ENCODE data around the gene ETFA. TPM values are rescaled to one million over a fixed set of nuclear protein-coding genes. Genes with fewer than 3 reads are reported as not detected.

ETFA gene
- 176 and 189 TPM in 2 replicates for total RNA-seq (2014; rRNA removed; shearing (Covaris generic))

DNA sequence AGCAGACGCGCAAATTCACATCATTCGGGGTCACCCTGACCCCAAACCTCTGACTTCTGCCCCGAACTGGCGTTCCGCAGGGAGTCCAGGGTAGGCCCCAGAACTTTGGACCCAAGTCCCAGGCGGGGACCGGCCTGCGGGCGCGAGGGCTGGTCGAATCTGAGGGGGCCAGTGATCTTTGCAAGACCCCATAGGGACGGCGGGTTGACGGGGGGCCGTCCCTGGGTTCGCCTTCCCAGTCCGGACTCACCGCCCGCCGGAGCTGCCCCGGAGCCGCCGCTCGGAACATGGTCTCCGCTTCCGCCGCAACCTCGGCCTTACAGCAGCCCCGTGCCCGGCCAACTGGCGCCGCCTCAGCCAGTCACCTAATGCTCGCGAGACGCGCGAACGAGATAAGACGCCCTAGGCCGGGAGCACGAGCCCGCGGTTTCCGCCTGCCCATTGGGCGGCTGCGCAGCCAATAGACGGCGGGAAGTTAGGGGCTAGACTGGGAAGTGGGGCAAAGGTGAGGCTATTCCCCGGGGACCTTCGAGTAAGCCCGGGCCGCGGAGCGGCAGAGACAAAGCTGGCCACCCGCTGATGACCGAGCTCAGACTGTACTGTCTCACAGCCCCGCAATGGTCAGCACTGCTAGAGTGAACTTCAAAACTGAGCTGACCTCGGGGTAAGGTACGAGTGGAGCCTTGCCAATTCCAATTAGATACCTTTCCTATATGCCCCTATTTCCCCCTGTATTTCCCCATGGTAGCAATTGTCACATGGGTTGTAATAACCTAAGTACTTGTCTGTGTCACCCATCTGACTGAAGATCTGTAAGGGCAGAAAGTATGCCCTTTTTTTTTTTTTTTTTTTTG is at the start of gene ETFA:
Gene ETFA, minus strand, starts transcription at position 370 of the 854 bp plus-strand sequence. Its CDS starts 81 bp downstream, at position 289.

GRCh38 chr15:76336254-76337058 is 25.2 kb upstream of the ETFA start, which contains the start of gene ISL2:
TSS of gene ISL2 (plus strand) at chr15:76336773. CDS start at chr15:76336884, 111 bp downstream.

Other genes starting within 250 kb of the ETFA start
- gene ISL2, start 25.3 kb upstream of the ETFA start, total RNA-seq (2014; rRNA removed; shearing (Covaris generic)), result 2.5 and 2.9 TPM in 2 replicates